Activated T-helper 1 cell treated with anti-CD3 and anti-CD28 coated beads, Interleukin-12 subunit alpha, Interleukin-12 subunit beta, Interleukin-2, Interleukin-4 antibody, amounts not matched to agents 30 ng/mL and 10 ng/mL and 1 ng/mL, durations not matched to agents 14 hours and 24 hours and 36 hours (primary cell): ENCODE data around the gene DAPK1. TPM values are rescaled to one million over a fixed set of nuclear protein-coding genes. Genes with fewer than 3 reads are reported as not detected.

Source experiments
- DNase-seq: peaks from one replicate; pipeline ENCODE4 v3.0.0; 2021; ENCODE audit warnings: low spot score
- H3K27ac Mint-ChIP-seq: one replicate; pipeline ENCODE4 v1.8.0; 2021; ENCODE audit warnings: mild to moderate bottlenecking, mixed read lengths
- H3K27me3 Mint-ChIP-seq: one replicate; pipeline ENCODE4 v1.8.0; 2022; ENCODE audit warnings: mild to moderate bottlenecking, moderate library complexity, mixed read lengths; ENCODE audit not compliant: insufficient read depth
- H3K36me3 Mint-ChIP-seq: one replicate; pipeline ENCODE4 v1.8.0; 2021; ENCODE audit warnings: low read depth, mixed read lengths
- H3K4me1 Mint-ChIP-seq: one replicate; pipeline ENCODE4 v1.8.0; 2021; ENCODE audit warnings: low read depth, mixed read lengths
- H3K4me3 Mint-ChIP-seq: one replicate; pipeline ENCODE4 v1.8.0; 2021; ENCODE audit warnings: mild to moderate bottlenecking, moderate library complexity, mixed read lengths
- H3K9me3 Mint-ChIP-seq: one replicate; pipeline ENCODE4 v1.8.0; 2021; ENCODE audit warnings: mixed read lengths
- intact Hi-C: fragments of 100-400 bp; cut with micrococcal nuclease; formaldehyde crosslinking; loops from one replicate; pipeline ENCODE4 v1.15.1; 2024
- total RNA-seq: library from RNA; stranded (reverse); gene quantifications from 2 replicates; pipeline ENCODE4 v1.2.3, GENCODE V29; 2022

DAPK1 gene
- total RNA-seq, 1 donor from 2014 or later, result 2.8 TPM

- no peak overlapping the region for H3K27ac Mint-ChIP-seq
- DNase-seq, result no peak
- H3K4me3 Mint-ChIP-seq, result no peak overlapping the region
- no peaks in the 10 kb centered on the region for H3K4me1 Mint-ChIP-seq
- H3K36me3 Mint-ChIP-seq, result no peaks in the 10 kb centered on the region
- H3K9me3 Mint-ChIP-seq, result no peaks in the 10 kb centered on the region
- peaks cover 3% of the 10 kb centered on the region for H3K27me3 Mint-ChIP-seq
- intact Hi-C loops, result no loop called here
Measured at GRCh38 chr9:87675906-87676515, 178.3 kb downstream of the DAPK1 start.

- Mint-ChIP-seq H3K27me3 (peaks cover 3% of the 10 kb centered on the region), H3K9me3 (no peaks in the 10 kb centered on the region), H3K4me3 (no peak overlapping the region), H3K4me1 (no peaks in the 10 kb centered on the region), H3K36me3 (no peaks in the 10 kb centered on the region), H3K27ac (no peak overlapping the region)
- no peak for DNase-seq
- intact Hi-C loops, result no loop called here
Measured at GRCh38 chr9:87676976-87677775, 179.5 kb downstream of the DAPK1 start.

- H3K27ac Mint-ChIP-seq, result no peak overlapping the region
- no peak overlapping the region for H3K4me3 Mint-ChIP-seq
- H3K36me3 Mint-ChIP-seq, result no peaks in the 10 kb centered on the region
- intact Hi-C loops, result loop anchor here (1.0 kb wide), 1 partner anchor 134 kb away; no protein-coding TSS in a partner anchor
- H3K4me1 Mint-ChIP-seq, result no peaks in the 10 kb centered on the region
- DNase-seq, result no peak
- no peaks in the 10 kb centered on the region for H3K9me3 Mint-ChIP-seq
- peaks cover 3% of the 10 kb centered on the region for H3K27me3 Mint-ChIP-seq
Measured at GRCh38 chr9:87677776-87678587, 180.3 kb downstream of the DAPK1 start.

- Mint-ChIP-seq H3K4me1 (no peaks in the 10 kb centered on the region), H3K27me3 (peaks cover 3% of the 10 kb centered on the region), H3K4me3 (no peak overlapping the region), H3K9me3 (no peaks in the 10 kb centered on the region), H3K36me3 (no peaks in the 10 kb centered on the region), H3K27ac (no peak overlapping the region)
- no peak for DNase-seq
- intact Hi-C loops, result loop anchor here (1.0 kb wide), 1 partner anchor 133 kb away; no protein-coding TSS in a partner anchor
Measured at GRCh38 chr9:87678650-87679355, 181.1 kb downstream of the DAPK1 start.

GRCh38 chr9:87681271-87682061 lies 183.8 kb downstream of the DAPK1 start:
- Mint-ChIP-seq H3K4me1 (peaks cover 6% of the 10 kb centered on the region), H3K9me3 (no peaks in the 10 kb centered on the region), H3K27ac (no peak overlapping the region), H3K36me3 (no peaks in the 10 kb centered on the region), H3K27me3 (peaks cover 3% of the 10 kb centered on the region), H3K4me3 (no peak overlapping the region)
- intact Hi-C loops, result loop anchor here (5.0 kb wide), 1 partner anchor 46 kb away; the partner anchor contains the start of gene CTSL
- no peak for DNase-seq

- intact Hi-C loops, result loop anchor here (5.0 kb wide), 1 partner anchor 45 kb away; the partner anchor contains the start of gene CTSL
- DNase-seq, result no peak
- Mint-ChIP-seq H3K4me1 (peaks cover 6% of the 10 kb centered on the region), H3K27me3 (peaks cover 3% of the 10 kb centered on the region), H3K9me3 (no peaks in the 10 kb centered on the region), H3K27ac (no peak overlapping the region), H3K4me3 (no peak overlapping the region), H3K36me3 (no peaks in the 10 kb centered on the region)
Measured at GRCh38 chr9:87682085-87682484, 184.4 kb downstream of the DAPK1 start.

GRCh38 chr9:87682618-87683017 lies 185.0 kb downstream of the DAPK1 start:
- peaks cover 3% of the 10 kb centered on the region for H3K27me3 Mint-ChIP-seq
- H3K36me3 Mint-ChIP-seq, result no peaks in the 10 kb centered on the region
- no peak overlapping the region for H3K4me3 Mint-ChIP-seq
- intact Hi-C loops, result loop anchor here (5.0 kb wide), 1 partner anchor 45 kb away; the partner anchor contains the start of gene CTSL
- no peak overlapping the region for H3K27ac Mint-ChIP-seq
- no peaks in the 10 kb centered on the region for H3K9me3 Mint-ChIP-seq
- DNase-seq, result no peak
- peaks cover 6% of the 10 kb centered on the region for H3K4me1 Mint-ChIP-seq

GRCh38 chr9:87683751-87684626 lies 186.3 kb downstream of the DAPK1 start:
- H3K4me1 Mint-ChIP-seq, result peaks cover 6% of the 10 kb centered on the region
- intact Hi-C loops, result loop anchor here (5.0 kb wide), 1 partner anchor 43 kb away; the partner anchor contains the start of gene CTSL
- no peaks in the 10 kb centered on the region for H3K36me3 Mint-ChIP-seq
- H3K4me3 Mint-ChIP-seq, result no peak overlapping the region
- H3K9me3 Mint-ChIP-seq, result no peaks in the 10 kb centered on the region
- DNase-seq, result no peak
- no peak overlapping the region for H3K27ac Mint-ChIP-seq
- no peaks in the 10 kb centered on the region for H3K27me3 Mint-ChIP-seq

GRCh38 chr9:87684627-87685219 lies 187.1 kb downstream of the DAPK1 start:
- H3K9me3 Mint-ChIP-seq, result no peaks in the 10 kb centered on the region
- intact Hi-C loops, result loop anchor here (5.0 kb wide), 1 partner anchor 43 kb away; the partner anchor contains the start of gene CTSL
- no peak overlapping the region for H3K27ac Mint-ChIP-seq
- peaks cover 5% of the 10 kb centered on the region for H3K27me3 Mint-ChIP-seq
- H3K4me1 Mint-ChIP-seq, result peaks cover 6% of the 10 kb centered on the region
- H3K36me3 Mint-ChIP-seq, result no peaks in the 10 kb centered on the region
- no peak overlapping the region for H3K4me3 Mint-ChIP-seq
- DNase-seq, result no peak

- no peak overlapping the region for H3K4me3 Mint-ChIP-seq
- no peak overlapping the region for H3K27ac Mint-ChIP-seq
- no peaks in the 10 kb centered on the region for H3K9me3 Mint-ChIP-seq
- intact Hi-C loops, result no loop called here
- H3K27me3 Mint-ChIP-seq, result peaks cover 11% of the 10 kb centered on the region
- H3K36me3 Mint-ChIP-seq, result no peaks in the 10 kb centered on the region
- H3K4me1 Mint-ChIP-seq, result peaks cover 6% of the 10 kb centered on the region
- DNase-seq, result no peak
Measured at GRCh38 chr9:87685441-87685840, 187.8 kb downstream of the DAPK1 start.
